Esophagus squamous epithelium (tissue), 5 donors: ENCODE data around the gene GTF3C1. TPM values are rescaled to one million over a fixed set of nuclear protein-coding genes. Genes with fewer than 3 reads are reported as not detected.

Experiments used
- DNase-seq: peaks from one replicate; lab custom pipeline; 2025; lab: John Stamatoyannopoulos, UW
- H3K27ac ChIP-seq, 4 donors: fragments of 200-600 bp; sonication (generic); one replicate each; pipeline ENCODE4 v1.5.1; 2016 to 2019; ENCODE audit warnings: mild to moderate bottlenecking in 1 of 4
- H3K27me3 ChIP-seq, 4 donors: fragments of 200-600 bp; sonication (generic); 1 replicate in 3 of 4; 2 replicates in 1 of 4; pipeline versions ENCODE4 v1.5.1 to v1.6.0; 2017 to 2021; ENCODE audit warnings: antibody characterized with exemption in 1 of 4
- H3K36me3 ChIP-seq, 3 donors: fragments of 200-600 bp; sonication (generic); one replicate each; pipeline ENCODE4 v1.5.1; 2016 to 2019
- H3K4me1 ChIP-seq, 3 donors: fragments of 200-600 bp; sonication (generic); one replicate each; pipeline ENCODE4 v1.5.1; 2017 to 2019
- H3K4me3 ChIP-seq, 4 donors: fragments of 200-600 bp; sonication (generic); 1 replicate in 3 of 4; 2 replicates in 1 of 4; pipeline ENCODE4 v1.5.1; 2016 to 2019; ENCODE audit warnings: mild to moderate bottlenecking in 2 of 4, moderate library complexity in 1 of 4
- H3K9me3 ChIP-seq, 3 donors: fragments of 200-600 bp; sonication (generic); one replicate each; pipeline ENCODE4 v1.5.1; 2016 to 2019
- CTCF ChIP-seq, 6 experiments: fragments of 450-650 bp in 4 of 6; fragments of 200-600 bp in 2 of 6; sonication (generic) in 2 of 6; IDR thresholded peaks; one replicate each; pipeline ENCODE4 v1.5.1; 2016 to 2019; ENCODE audit warnings: antibody characterized with exemption in 6 of 6, mild to moderate bottlenecking in 4 of 6, moderate library complexity in 4 of 6
- POLR2A ChIP-seq, 4 donors: fragments of 450-650 bp; IDR thresholded peaks; one replicate each; pipeline ENCODE4 v1.6.1; 2017; ENCODE audit warnings: antibody characterized with exemption in 4 of 4, mild to moderate bottlenecking in 4 of 4, moderate library complexity in 3 of 4
- WGBS, 2 donors: methylation state at CpG; one replicate each; pipeline ENCODE4 v1.1.5; 2018; 5-methylcytosine and 5-hydroxymethylcytosine counted together
- intact Hi-C: fragments of 100-400 bp; cut with DNase I; formaldehyde crosslinking; loops from one replicate; pipeline ENCODE4 v1.15.0; 2022
- total RNA-seq, 4 donors: library from RNA; depleted of rRNA; stranded (reverse); fragments of >200 nt; gene quantifications; one replicate each; pipeline ENCODE4 v1.1.0, GENCODE V29; 2016
- donor health status: DM: yes; HTN: yes; CAD: no.

Gene GTF3C1
- total RNA-seq, 4 donors from 2014 or later = 76.5 to 171 (median 84.9) TPM

- no peaks in the 10 kb centered on the region for H3K9me3 ChIP-seq
- H3K36me3 ChIP-seq = peaks cover 54 to 100% (median 67%) of the 10 kb centered on the region in 3 donors
- H3K4me1 ChIP-seq = peaks cover 4 to 14% (median 5%) of the 10 kb centered on the region in 3 donors
- peak overlapping the region in 2 of 4 donors; percentile 0 to 13 for H3K27ac ChIP-seq
- no peak for DNase-seq
- 72 to 93% methylated on average over 14 of the region's 28 CpGs for WGBS, 2 donors
- intact Hi-C loops = no loop called here
- TF ChIP-seq CTCF (IDR thresholded peaks at IDR 0.05) = no peak
- no peak for TF ChIP-seq POLR2A (IDR thresholded peaks at IDR 0.05)
- no peak overlapping the region for H3K4me3 ChIP-seq
- H3K27me3 ChIP-seq = no peaks in the 10 kb centered on the region
These were observed 78.9 kb downstream of the GTF3C1 start for GRCh38 chr16:27470567-27471431.

GRCh38 chr16:27468941-27469531, 80.7 kb downstream of the GTF3C1 start:
- Histone ChIP-seq H3K36me3 (peaks cover 47 to 100% (median 71%) of the 10 kb centered on the region in 3 donors), H3K4me1 (peaks cover 4 to 20% (median 5%) of the 10 kb centered on the region in 3 donors), H3K27ac (no peak overlapping the region), H3K9me3 (no peaks in the 10 kb centered on the region), H3K27me3 (no peaks in the 10 kb centered on the region), H3K4me3 (no peak overlapping the region)
- TF ChIP-seq POLR2A (IDR thresholded peaks at IDR 0.05) (no peak), CTCF (IDR thresholded peaks at IDR 0.05) (no peak)
- DNase-seq = no peak
- 99% methylated on average over 9 to 13 of the region's 22 CpGs for WGBS, 2 donors
- intact Hi-C loops = no loop called here

GRCh38 chr16:27465483-27465879, 84.2 kb downstream of the GTF3C1 start:
- peaks cover 64 to 100% (median 72%) of the 10 kb centered on the region in 3 donors for H3K36me3 ChIP-seq
- TF ChIP-seq CTCF (IDR thresholded peaks at IDR 0.05) (no peak), POLR2A (IDR thresholded peaks at IDR 0.05) (no peak)
- no peak overlapping the region for H3K4me3 ChIP-seq
- intact Hi-C loops = no loop called here
- no peaks in the 10 kb centered on the region for H3K27me3 ChIP-seq
- H3K4me1 ChIP-seq = peaks cover 0 to 46% (median 14%) of the 10 kb centered on the region in 3 donors
- no peak for DNase-seq
- H3K9me3 ChIP-seq = no peaks in the 10 kb centered on the region
- no peak overlapping the region for H3K27ac ChIP-seq
- 70 to 80% methylated on average over 4 to 7 of the region's 8 CpGs for WGBS, 2 donors

- intact Hi-C loops = no loop called here
- no peak for DNase-seq
- TF ChIP-seq POLR2A (IDR thresholded peaks at IDR 0.05) (no peak), CTCF (IDR thresholded peaks at IDR 0.05) (no peak)
- WGBS, 2 donors = 90 to 92% methylated on average over 6 to 14 of the region's 33 CpGs
- Histone ChIP-seq H3K27ac (no peak overlapping the region), H3K27me3 (no peaks in the 10 kb centered on the region), H3K36me3 (peaks cover 58 to 100% (median 71%) of the 10 kb centered on the region in 3 donors), H3K4me3 (no peak overlapping the region), H3K4me1 (peaks cover 0 to 46% (median 20%) of the 10 kb centered on the region in 3 donors), H3K9me3 (no peaks in the 10 kb centered on the region)
These were observed 84.9 kb downstream of the GTF3C1 start for GRCh38 chr16:27464626-27465482.
